NT2/D1 (cell line): ENCODE results near the gene CNPY3.
"Not testable (repeated sequence)": the region's sequence is repeated elsewhere in the genome, so short reads cannot be mapped to it uniquely, and the experiment has no call there.

Source experiments
- DNase-seq: peaks from one replicate; pipeline ENCODE4 v3.0.0-alpha.2; 2011; ENCODE audit warnings: low read depth, low spot score
- H3K27me3 ChIP-seq: 2 replicates; pipeline ENCODE4 v1.6.0; 2011; ENCODE audit warnings: mild to moderate bottlenecking; ENCODE audit not compliant: insufficient read length, insufficient read depth
- H3K36me3 ChIP-seq: 2 replicates; pipeline ENCODE4 v1.6.1; 2011; ENCODE audit warnings: mild to moderate bottlenecking, low read length, mixed read lengths; ENCODE audit not compliant: insufficient read depth, insufficient read length
- H3K4me1 ChIP-seq: 2 replicates; pipeline ENCODE4 v1.5.1; 2011; ENCODE audit not compliant: insufficient read depth, insufficient read length
- H3K4me3 ChIP-seq: 2 replicates; pipeline ENCODE4 v1.5.1; 2011; ENCODE audit warnings: low read depth; ENCODE audit not compliant: insufficient read length
- H3K9ac ChIP-seq: 2 replicates; pipeline ENCODE4 v1.6.0; 2011; ENCODE audit warnings: low read depth; ENCODE audit not compliant: insufficient read length
- H3K9me3 ChIP-seq: 2 replicates; pipeline ENCODE4 v1.5.1; 2011; ENCODE audit warnings: mild to moderate bottlenecking, low read length; ENCODE audit not compliant: insufficient read depth
- SUZ12 ChIP-seq: IDR thresholded peaks from 2 replicates; pipeline ENCODE4 v1.6.1; 2011; ENCODE audit not compliant: insufficient read length, insufficient read depth; ENCODE audit errors: extremely low read depth
- YY1 ChIP-seq: IDR thresholded peaks from 2 replicates; pipeline ENCODE4 v1.6.1; 2011; ENCODE audit not compliant: insufficient read length, insufficient read depth
- ZNF274 ChIP-seq: IDR thresholded peaks from 2 replicates; pipeline ENCODE4 v1.6.1; 2011; ENCODE audit warnings: mild to moderate bottlenecking, low read depth, low read length

The CNPY3 gene

DNA sequence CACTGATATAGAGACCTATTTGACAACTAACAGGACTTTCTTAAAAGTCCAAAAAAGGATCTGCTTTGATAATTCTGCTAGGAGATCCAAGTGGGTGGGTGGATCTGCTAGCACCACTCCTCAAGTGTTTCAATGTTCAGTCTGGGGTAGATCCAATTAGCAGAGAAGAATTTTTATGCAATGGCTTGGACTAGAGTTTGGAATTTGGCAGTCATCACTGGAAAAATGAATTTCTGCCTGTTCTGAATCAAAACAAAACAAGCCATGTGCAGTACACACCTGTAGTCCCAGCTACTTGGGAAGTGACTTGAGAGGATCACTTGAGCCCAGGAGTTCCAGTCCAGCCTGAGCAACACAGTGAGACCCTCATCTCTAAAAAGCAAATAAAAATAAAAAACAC is 18.7 kb downstream of the CNPY3 start:
- Histone ChIP-seq H3K4me3 (no peak overlapping the region), H3K4me1 (no peaks in the 10 kb centered on the region), H3K36me3 (no peaks in the 10 kb centered on the region), H3K9ac (no peak overlapping the region), H3K27me3 (no peaks in the 10 kb centered on the region), H3K9me3 (no peaks in the 10 kb centered on the region)
- DNase-seq: no peak
- TF ChIP-seq YY1: no peak
- TF ChIP-seq ZNF274: no peak
- TF ChIP-seq SUZ12: no peak

GRCh38 chr6:42952389-42952788 is 23.1 kb downstream of the CNPY3 start:
- no peak for TF ChIP-seq ZNF274
- no peak for TF ChIP-seq SUZ12
- TF ChIP-seq YY1: no peak
- Histone ChIP-seq H3K4me1 (no peaks in the 10 kb centered on the region), H3K27me3 (no peaks in the 10 kb centered on the region), H3K9me3 (no peaks in the 10 kb centered on the region), H3K36me3 (no peaks in the 10 kb centered on the region), H3K9ac (no peak overlapping the region), H3K4me3 (no peak overlapping the region)
- DNase-seq: no peak

DNA sequence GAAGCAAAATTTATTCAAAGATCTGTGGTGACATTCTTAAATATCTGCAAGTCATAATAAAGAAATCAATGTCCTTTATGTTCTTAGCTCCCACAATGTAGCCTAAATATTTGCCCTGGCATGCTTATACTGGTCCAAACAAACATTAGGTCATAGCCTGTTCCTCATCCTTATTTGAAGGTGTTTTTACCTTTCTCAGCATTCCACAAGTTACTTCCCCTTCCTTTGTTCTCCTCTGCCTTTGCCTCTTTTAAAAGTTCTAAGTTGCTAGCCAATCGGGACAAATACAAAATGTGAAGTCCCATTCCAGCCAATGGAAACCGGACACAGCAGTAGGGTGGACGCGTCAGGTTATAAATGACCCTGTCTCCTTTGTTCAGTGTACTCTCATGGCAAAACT is 25.1 kb downstream of the CNPY3 start:
- not testable (repeated sequence) for H3K4me1 ChIP-seq, H3K27me3 ChIP-seq, H3K4me3 ChIP-seq, H3K36me3 ChIP-seq, DNase-seq, H3K9me3 ChIP-seq, H3K9ac ChIP-seq

GRCh38 chr6:42958125-42958524 is 28.8 kb downstream of the CNPY3 start:
- no peaks in the 10 kb centered on the region for H3K9me3 ChIP-seq
- peaks cover 13% of the 10 kb centered on the region for H3K36me3 ChIP-seq
- TF ChIP-seq YY1 (no peak), SUZ12 (no peak), ZNF274 (no peak)
- DNase-seq: no peak
- H3K9ac ChIP-seq: no peak overlapping the region
- H3K4me3 ChIP-seq: no peak overlapping the region
- peaks cover 7% of the 10 kb centered on the region for H3K4me1 ChIP-seq
- peaks cover 18% of the 10 kb centered on the region for H3K27me3 ChIP-seq

GRCh38 chr6:42959917-42960242 is 30.6 kb downstream of the CNPY3 start:
- Histone ChIP-seq H3K27me3 (peaks cover 18% of the 10 kb centered on the region), H3K36me3 (peaks cover 29% of the 10 kb centered on the region), H3K4me3 (peak overlapping the region; percentile 41), H3K4me1 (peaks cover 15% of the 10 kb centered on the region), H3K9me3 (no peaks in the 10 kb centered on the region), H3K9ac (peak overlapping the region; percentile 63)
- no peak for DNase-seq
- no peak for TF ChIP-seq SUZ12
- no peak for TF ChIP-seq YY1
- no peak for TF ChIP-seq ZNF274

DNA sequence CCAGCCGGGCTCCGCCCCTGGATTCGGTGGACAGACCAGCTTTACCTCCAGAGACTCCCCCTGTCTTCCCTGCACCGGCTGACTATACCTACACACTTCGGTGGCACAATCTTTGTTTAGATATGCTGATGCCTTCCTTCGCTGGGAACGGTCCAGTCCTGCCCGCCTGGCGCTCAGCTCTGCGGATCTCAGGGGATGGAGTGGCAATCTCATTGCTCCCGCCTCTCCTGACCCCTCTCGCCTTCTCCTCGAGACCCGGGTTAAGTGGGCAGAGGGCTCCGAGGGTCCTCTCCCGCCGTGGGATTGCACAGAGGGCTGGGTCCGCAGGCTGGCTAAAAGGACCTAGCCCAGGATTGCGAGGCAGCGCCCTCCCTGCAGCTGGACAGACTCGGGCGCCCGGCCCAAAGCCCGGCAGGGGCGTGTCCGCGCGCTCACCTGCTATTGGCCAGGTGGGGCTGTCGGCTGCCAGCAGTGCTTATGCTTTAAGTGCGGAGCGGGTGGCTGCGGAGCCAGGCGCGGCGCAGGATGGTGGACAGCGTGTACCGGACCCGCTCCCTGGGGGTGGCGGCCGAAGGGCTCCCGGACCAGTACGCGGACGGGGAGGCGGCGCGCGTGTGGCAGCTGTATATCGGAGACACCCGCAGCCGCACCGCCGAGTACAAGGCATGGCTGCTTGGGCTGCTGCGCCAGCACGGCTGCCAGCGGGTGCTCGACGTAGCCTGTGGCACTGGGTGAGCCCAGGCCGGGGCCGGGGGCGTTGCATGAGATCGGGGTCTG is 31.2 kb downstream of the CNPY3 start, which contains the start of gene GNMT:
Gene GNMT (plus strand): TSS at position 512 of the 777 bp plus-strand sequence. CDS start 14 bp downstream, at position 526.
- Histone ChIP-seq H3K9ac (peak within 1 kb of the TSS; percentile 63), H3K4me3 (peak within 1 kb of the TSS; percentile 41), H3K27me3 (peaks cover 18% of the 10 kb centered on the region), H3K36me3 (peaks cover 35% of the 10 kb centered on the region), H3K9me3 (no peaks in the 10 kb centered on the region), H3K4me1 (peaks cover 15% of the 10 kb centered on the region)
- no peak for TF ChIP-seq SUZ12
- TF ChIP-seq ZNF274: no peak
- no peak for TF ChIP-seq YY1
- DNase-seq: no peak

DNA sequence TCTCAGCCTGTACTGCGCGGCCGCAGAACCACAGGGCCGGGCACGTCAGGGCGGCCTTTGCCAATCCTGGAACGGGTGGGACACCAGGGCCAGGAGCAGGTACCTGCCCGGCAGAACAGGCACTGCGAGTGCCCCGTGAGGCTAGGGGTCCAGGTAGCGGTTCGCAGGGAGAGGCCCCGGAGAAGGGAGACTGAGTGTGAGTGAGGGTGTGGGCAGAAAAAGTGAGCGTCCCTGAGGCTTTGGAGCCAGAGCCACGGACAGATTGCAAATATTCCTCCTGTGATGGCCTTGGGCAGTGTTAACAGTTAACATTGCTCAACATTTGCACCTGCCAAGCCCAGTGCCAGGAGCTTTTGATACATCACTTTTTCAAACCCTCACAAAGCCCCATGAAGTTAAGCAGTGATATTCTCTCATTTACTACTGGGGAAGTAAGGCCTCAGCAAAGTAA is 31.8 kb downstream of the CNPY3 start:
- Histone ChIP-seq H3K4me3 (peak overlapping the region; percentile 41), H3K9me3 (no peaks in the 10 kb centered on the region), H3K36me3 (peaks cover 40% of the 10 kb centered on the region), H3K4me1 (peaks cover 15% of the 10 kb centered on the region), H3K27me3 (peaks cover 18% of the 10 kb centered on the region), H3K9ac (peak overlapping the region; percentile 63)
- no peak for DNase-seq
- no peak for TF ChIP-seq ZNF274
- TF ChIP-seq SUZ12: no peak
- TF ChIP-seq YY1: no peak

DNA sequence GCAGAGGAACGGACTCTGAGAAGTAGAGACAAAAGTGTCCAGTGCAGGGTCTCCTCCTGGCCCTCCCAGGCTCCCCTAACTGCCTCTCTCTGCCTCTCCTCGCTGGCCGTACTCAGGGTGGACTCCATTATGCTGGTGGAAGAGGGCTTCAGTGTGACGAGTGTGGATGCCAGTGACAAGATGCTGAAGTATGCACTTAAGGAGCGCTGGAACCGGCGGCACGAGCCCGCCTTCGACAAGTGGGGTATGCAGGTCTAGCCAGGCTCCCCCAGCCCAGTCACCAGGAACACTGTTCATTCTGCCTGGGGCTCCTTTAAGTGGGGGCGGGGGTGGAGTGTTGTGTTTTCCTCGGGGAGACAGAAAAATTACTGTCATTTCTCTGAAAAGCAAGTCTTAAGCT is 32.8 kb downstream of the CNPY3 start:
- TF ChIP-seq SUZ12: no peak
- no peak for TF ChIP-seq YY1
- TF ChIP-seq ZNF274: no peak
- no peak for DNase-seq
- Histone ChIP-seq H3K36me3 (peaks cover 46% of the 10 kb centered on the region), H3K9me3 (no peaks in the 10 kb centered on the region), H3K9ac (no peak overlapping the region), H3K4me1 (peaks cover 15% of the 10 kb centered on the region), H3K4me3 (no peak overlapping the region), H3K27me3 (peaks cover 18% of the 10 kb centered on the region)
